Central memory CD8-positive, alpha-beta T cell (primary cell): ENCODE data around the gene KANSL1.
"Not testable (repeated sequence)": the region's sequence is repeated elsewhere in the genome, so short reads cannot be mapped to it uniquely, and the experiment has no call there.

Source experiments
- ATAC-seq: fragments of 150-1000 bp; cut with Tn5 transposase; replicated peaks from 2 replicates; pipeline ENCODE4 v1.10.0; 2022; ENCODE audit warnings: mild to moderate bottlenecking, moderate FRiP score, moderate number of reproducible peaks; ENCODE audit not compliant: poor library complexity, severe bottlenecking; ENCODE audit errors: extremely low read depth
- DNase-seq, 2 donors: peaks; one replicate each; pipeline ENCODE4 v3.0.0; 2021; ENCODE audit warnings: low spot score in 2 of 2
- H3K27ac Mint-ChIP-seq: one replicate; pipeline ENCODE4 v1.8.0; 2022; ENCODE audit warnings: low read depth, mild to moderate bottlenecking, moderate library complexity, mixed read lengths
- H3K27me3 Mint-ChIP-seq: one replicate; pipeline ENCODE4 v1.8.0; 2022; ENCODE audit warnings: mixed read lengths
- H3K36me3 Mint-ChIP-seq: one replicate; pipeline ENCODE4 v1.8.0; 2022; ENCODE audit warnings: mild to moderate bottlenecking, moderate library complexity, mixed read lengths; ENCODE audit not compliant: insufficient read depth
- H3K4me1 Mint-ChIP-seq: one replicate; pipeline ENCODE4 v1.8.0; 2022; ENCODE audit warnings: mixed read lengths
- H3K4me3 Mint-ChIP-seq: one replicate; pipeline ENCODE4 v1.8.0; 2022; ENCODE audit warnings: mild to moderate bottlenecking, moderate library complexity, mixed read lengths
- H3K9me3 Mint-ChIP-seq: one replicate; pipeline ENCODE4 v1.8.0; 2022; ENCODE audit warnings: mixed read lengths

KANSL1 gene

GRCh38 chr17:46123607-46124006 is 69.6 kb downstream of the KANSL1 start:
- DNase-seq = no peak
- ATAC-seq = no peak
- Mint-ChIP-seq H3K36me3 (peaks cover 9% of the 10 kb centered on the region), H3K4me3 (no peak overlapping the region), H3K27ac (no peak overlapping the region), H3K27me3 (no peaks in the 10 kb centered on the region), H3K4me1 (peaks cover 76% of the 10 kb centered on the region), H3K9me3 (no peaks in the 10 kb centered on the region)

DNA sequence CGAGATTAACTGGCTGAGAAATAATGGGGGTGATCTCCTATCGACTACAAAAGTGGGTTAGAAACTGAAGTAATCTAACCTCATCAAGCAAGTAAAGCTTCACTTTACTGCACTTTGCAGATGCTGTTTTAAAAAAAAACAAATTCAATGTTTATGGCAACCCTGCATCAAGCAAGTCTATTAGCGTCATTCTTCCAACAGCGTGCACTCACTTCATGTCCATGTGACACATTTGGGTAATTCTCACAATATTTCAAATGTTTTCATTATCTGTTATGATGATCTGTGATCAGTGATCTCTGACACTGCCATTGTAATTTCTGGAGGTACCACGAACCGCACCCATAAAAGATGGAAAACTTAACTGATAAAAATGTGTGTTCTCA is 70.8 kb downstream of the KANSL1 start:
- Mint-ChIP-seq H3K4me1 (peaks cover 72% of the 10 kb centered on the region), H3K4me3 (peak overlapping the region; percentile 16), H3K36me3 (peaks cover 9% of the 10 kb centered on the region), H3K27me3 (no peaks in the 10 kb centered on the region), H3K9me3 (no peaks in the 10 kb centered on the region), H3K27ac (peak overlapping the region; percentile 68)
- ATAC-seq = peak; percentile 20
- no peak for DNase-seq

GRCh38 chr17:46121841-46122485 is 71.3 kb downstream of the KANSL1 start:
- peak; percentile 57 for ATAC-seq
- Mint-ChIP-seq H3K4me3 (peak overlapping the region; percentile 16), H3K36me3 (peaks cover 7% of the 10 kb centered on the region), H3K4me1 (peaks cover 73% of the 10 kb centered on the region), H3K27ac (peak overlapping the region; percentile 68), H3K9me3 (no peaks in the 10 kb centered on the region), H3K27me3 (no peaks in the 10 kb centered on the region)
- DNase-seq = no peak

DNA sequence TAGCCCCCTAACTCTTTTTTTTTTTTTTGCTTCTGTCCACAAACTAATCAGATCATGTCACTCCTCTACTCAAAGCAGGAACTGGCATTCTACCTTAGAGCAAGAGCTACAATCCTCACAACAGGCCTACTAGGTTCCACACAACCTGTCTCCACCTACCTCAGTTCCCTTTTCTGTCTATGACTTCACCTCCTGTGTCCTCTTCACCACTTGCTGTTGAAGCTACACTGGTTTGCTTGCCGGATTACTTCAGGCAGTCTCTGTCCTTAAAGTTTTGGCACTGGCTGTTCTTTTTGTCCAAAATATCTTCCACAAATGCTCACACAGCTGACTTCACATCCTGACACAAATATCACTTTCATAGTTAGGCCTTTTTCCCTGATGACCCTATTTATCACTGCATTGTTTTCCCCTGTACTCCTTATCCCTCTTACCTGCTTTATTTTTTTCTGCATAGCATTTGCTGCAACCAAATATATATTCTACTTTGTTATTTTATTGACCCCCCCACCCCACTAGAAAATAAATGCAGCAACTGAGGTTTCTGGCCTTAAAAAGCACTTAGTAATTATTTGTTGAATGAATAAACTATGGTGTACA is 72.0 kb downstream of the KANSL1 start:
- Mint-ChIP-seq H3K36me3 (peaks cover 7% of the 10 kb centered on the region), H3K9me3 (no peaks in the 10 kb centered on the region), H3K4me1 (peaks cover 74% of the 10 kb centered on the region), H3K27me3 (no peaks in the 10 kb centered on the region), H3K27ac (peak overlapping the region; percentile 68), H3K4me3 (peak overlapping the region; percentile 16)
- no peak for ATAC-seq
- DNase-seq = no peak

DNA sequence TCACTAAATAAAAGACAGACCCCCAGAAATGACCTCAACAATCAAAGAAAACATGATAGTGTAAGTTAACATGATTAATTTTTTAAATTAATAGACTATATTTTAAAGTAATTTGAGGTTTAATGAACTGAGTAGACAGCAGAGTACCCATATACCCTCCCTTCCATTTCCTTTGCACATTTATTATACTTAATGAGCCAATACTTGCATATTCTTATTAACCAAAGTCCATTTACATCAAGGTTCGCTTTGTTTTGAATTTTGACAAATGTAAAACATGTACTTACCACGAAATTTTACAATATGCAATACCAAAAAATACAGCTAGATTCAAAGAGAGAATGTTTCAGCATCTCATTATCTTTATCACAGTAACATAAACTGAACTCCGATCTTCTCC is 72.7 kb downstream of the KANSL1 start:
- Mint-ChIP-seq H3K4me3 (no peak overlapping the region), H3K36me3 (peaks cover 6% of the 10 kb centered on the region), H3K27me3 (no peaks in the 10 kb centered on the region), H3K27ac (peak overlapping the region; percentile 68), H3K4me1 (peaks cover 79% of the 10 kb centered on the region), H3K9me3 (no peaks in the 10 kb centered on the region)
- ATAC-seq = no peak
- no peak for DNase-seq

DNA sequence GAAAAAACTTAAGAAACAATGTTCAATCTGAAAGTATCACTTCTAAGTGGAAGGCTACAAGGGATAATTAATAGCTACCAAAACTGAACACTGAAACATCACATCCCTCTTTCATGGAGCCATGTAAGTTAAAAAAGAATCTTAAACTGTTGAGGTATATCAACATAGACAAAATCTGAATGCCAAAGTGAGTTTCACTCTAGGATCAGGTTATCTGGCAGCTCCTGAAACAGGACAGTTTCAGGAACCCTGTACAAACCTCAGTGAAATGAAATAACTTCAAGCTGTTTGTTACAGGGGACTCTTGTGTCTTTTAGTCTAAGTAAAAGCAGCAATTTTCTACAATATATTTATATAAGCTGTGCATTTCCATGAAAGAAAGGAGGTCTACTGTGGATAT is 73.2 kb downstream of the KANSL1 start:
- Mint-ChIP-seq H3K9me3 (no peaks in the 10 kb centered on the region), H3K27ac (peak overlapping the region; percentile 68), H3K27me3 (no peaks in the 10 kb centered on the region), H3K36me3 (peaks cover 6% of the 10 kb centered on the region), H3K4me1 (peaks cover 83% of the 10 kb centered on the region), H3K4me3 (no peak overlapping the region)
- ATAC-seq (no peak), DNase-seq (no peak)

DNA sequence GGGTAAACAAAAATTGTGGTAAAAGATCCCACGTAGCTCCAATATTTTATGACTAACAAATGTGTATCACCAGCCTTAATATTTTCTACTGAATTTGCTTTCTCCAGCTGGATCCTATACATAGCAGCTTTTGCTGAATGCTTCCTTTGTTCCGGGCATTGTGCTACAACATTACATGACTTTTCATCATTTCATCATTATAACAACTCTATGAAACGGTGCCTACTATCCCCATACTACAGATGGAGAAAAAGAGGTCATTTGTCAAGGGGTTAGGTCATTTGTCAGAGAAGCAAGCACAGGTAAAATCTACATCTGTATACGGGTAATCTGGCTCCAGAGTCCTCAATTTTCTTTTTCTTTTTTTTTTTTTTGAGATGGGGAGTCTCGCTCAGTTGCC is 74.3 kb downstream of the KANSL1 start:
- DNase-seq (no peak), ATAC-seq (no peak)
- H3K9me3 Mint-ChIP-seq = no peaks in the 10 kb centered on the region
- H3K4me3 Mint-ChIP-seq = no peak overlapping the region
- peaks cover 82% of the 10 kb centered on the region for H3K4me1 Mint-ChIP-seq
- no peak overlapping the region for H3K27ac Mint-ChIP-seq
- peaks cover 6% of the 10 kb centered on the region for H3K36me3 Mint-ChIP-seq
- no peaks in the 10 kb centered on the region for H3K27me3 Mint-ChIP-seq

- H3K27ac Mint-ChIP-seq = no peak overlapping the region
- H3K4me3 Mint-ChIP-seq = no peak overlapping the region
- no peaks in the 10 kb centered on the region for H3K27me3 Mint-ChIP-seq
- no peaks in the 10 kb centered on the region for H3K9me3 Mint-ChIP-seq
- H3K4me1 Mint-ChIP-seq = peaks cover 86% of the 10 kb centered on the region
- peaks cover 6% of the 10 kb centered on the region for H3K36me3 Mint-ChIP-seq
- ATAC-seq = no peak
- no peak for DNase-seq
Observed at GRCh38 chr17:46117850-46118696, 75.2 kb downstream of the KANSL1 start.

- Mint-ChIP-seq H3K36me3 (peaks cover 8% of the 10 kb centered on the region), H3K27me3 (no peaks in the 10 kb centered on the region), H3K9me3 (no peaks in the 10 kb centered on the region), H3K4me1 (peaks cover 84% of the 10 kb centered on the region), H3K27ac (peak overlapping the region; percentile 50), H3K4me3 (no peak overlapping the region)
- ATAC-seq (no peak), DNase-seq (no peak)
Observed at GRCh38 chr17:46117117-46117516, 76.1 kb downstream of the KANSL1 start.

- DNase-seq (no peak), ATAC-seq (no peak)
- Mint-ChIP-seq H3K27ac (peak overlapping the region; percentile 50), H3K27me3 (no peaks in the 10 kb centered on the region), H3K4me1 (peaks cover 82% of the 10 kb centered on the region), H3K36me3 (peaks cover 10% of the 10 kb centered on the region), H3K4me3 (no peak overlapping the region), H3K9me3 (no peaks in the 10 kb centered on the region)
Observed at GRCh38 chr17:46115699-46116098, 77.5 kb downstream of the KANSL1 start.

DNA sequence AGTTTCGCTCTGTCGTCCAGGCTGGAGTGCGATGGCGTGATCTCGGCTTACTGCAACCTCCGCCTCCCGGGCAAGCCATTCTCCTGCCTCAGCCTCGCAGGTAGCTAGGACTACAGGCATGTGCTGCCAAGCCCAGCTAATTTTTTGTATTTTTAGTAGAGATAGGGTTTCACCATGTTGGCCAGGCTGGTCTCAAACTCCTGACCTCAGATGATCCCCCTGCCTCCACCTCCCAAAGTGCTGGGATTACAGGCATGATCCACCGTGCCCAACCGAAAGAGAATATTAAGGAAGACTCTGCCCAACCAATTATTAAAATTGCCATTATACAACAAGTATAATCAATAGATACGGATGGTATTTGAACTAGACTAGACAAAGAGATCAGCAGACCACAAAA is 82.0 kb downstream of the KANSL1 start:
- not testable (repeated sequence) for DNase-seq, H3K9me3 Mint-ChIP-seq, H3K4me3 Mint-ChIP-seq, ATAC-seq, H3K27me3 Mint-ChIP-seq, H3K36me3 Mint-ChIP-seq, H3K27ac Mint-ChIP-seq
- H3K4me1 Mint-ChIP-seq = peaks cover 78% of the 10 kb centered on the region

DNA sequence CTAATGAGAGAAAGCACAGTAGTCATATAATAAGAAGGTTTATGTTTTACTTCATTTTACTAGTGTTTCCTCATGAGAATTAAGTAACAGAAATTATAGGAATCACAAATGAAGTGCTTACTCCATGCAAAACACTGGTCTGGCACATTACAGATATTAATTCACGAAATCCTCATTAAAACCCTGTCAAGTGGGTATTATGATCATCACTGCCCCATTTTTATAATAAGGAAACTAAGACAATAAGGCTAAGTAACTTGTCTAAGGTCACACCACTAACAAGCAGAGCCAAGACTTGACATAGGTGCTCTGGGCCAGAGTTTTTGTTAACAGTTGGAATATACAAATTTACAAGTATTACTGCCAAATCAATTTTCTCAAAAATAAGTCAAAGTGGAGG is 83.0 kb downstream of the KANSL1 start:
- Mint-ChIP-seq H3K4me1 (peaks cover 76% of the 10 kb centered on the region), H3K27ac (no peak overlapping the region), H3K9me3 (no peaks in the 10 kb centered on the region), H3K27me3 (no peaks in the 10 kb centered on the region), H3K4me3 (no peak overlapping the region), H3K36me3 (peaks cover 8% of the 10 kb centered on the region)
- DNase-seq (no peak), ATAC-seq (no peak)
